Activated CD4-positive, alpha-beta T cell treated with anti-CD3 and anti-CD28 coated beads, Interleukin-2, amount 10 ng/mL, durations not matched to agents 24 days and 14 days (primary cell): ENCODE measurements around the gene ANO9. TPM values are rescaled to one million over a fixed set of nuclear protein-coding genes. Genes with fewer than 3 reads are reported as not detected.

ENCODE experiments used
- DNase-seq: peaks from one replicate; pipeline ENCODE4 v3.0.0; 2022
- H3K27ac Mint-ChIP-seq: one replicate; pipeline ENCODE4 v1.8.0; 2022; ENCODE audit warnings: mild to moderate bottlenecking, mixed read lengths
- H3K27me3 Mint-ChIP-seq: one replicate; pipeline ENCODE4 v1.8.0; 2022; ENCODE audit warnings: mixed read lengths
- H3K36me3 Mint-ChIP-seq: one replicate; pipeline ENCODE4 v1.8.0; 2022; ENCODE audit warnings: low read depth, mild to moderate bottlenecking, mixed read lengths
- H3K4me1 Mint-ChIP-seq: one replicate; pipeline ENCODE4 v1.8.0; 2021; ENCODE audit warnings: mixed read lengths
- H3K4me3 Mint-ChIP-seq: one replicate; pipeline ENCODE4 v1.8.0; 2022; ENCODE audit warnings: mild to moderate bottlenecking, moderate library complexity, mixed read lengths
- H3K9me3 Mint-ChIP-seq: one replicate; pipeline ENCODE4 v1.8.0; 2021; ENCODE audit warnings: mixed read lengths
- intact Hi-C: fragments of 100-400 bp; cut with micrococcal nuclease; formaldehyde crosslinking; loops from one replicate; pipeline ENCODE4 v1.15.1; 2023
- total RNA-seq: library from RNA; stranded (reverse); gene quantifications from 2 replicates; pipeline ENCODE4 v1.2.3, GENCODE V29; 2022

The ANO9 gene
- total RNA-seq, 1 donor from 2014 or later = 36.9 TPM

DNA sequence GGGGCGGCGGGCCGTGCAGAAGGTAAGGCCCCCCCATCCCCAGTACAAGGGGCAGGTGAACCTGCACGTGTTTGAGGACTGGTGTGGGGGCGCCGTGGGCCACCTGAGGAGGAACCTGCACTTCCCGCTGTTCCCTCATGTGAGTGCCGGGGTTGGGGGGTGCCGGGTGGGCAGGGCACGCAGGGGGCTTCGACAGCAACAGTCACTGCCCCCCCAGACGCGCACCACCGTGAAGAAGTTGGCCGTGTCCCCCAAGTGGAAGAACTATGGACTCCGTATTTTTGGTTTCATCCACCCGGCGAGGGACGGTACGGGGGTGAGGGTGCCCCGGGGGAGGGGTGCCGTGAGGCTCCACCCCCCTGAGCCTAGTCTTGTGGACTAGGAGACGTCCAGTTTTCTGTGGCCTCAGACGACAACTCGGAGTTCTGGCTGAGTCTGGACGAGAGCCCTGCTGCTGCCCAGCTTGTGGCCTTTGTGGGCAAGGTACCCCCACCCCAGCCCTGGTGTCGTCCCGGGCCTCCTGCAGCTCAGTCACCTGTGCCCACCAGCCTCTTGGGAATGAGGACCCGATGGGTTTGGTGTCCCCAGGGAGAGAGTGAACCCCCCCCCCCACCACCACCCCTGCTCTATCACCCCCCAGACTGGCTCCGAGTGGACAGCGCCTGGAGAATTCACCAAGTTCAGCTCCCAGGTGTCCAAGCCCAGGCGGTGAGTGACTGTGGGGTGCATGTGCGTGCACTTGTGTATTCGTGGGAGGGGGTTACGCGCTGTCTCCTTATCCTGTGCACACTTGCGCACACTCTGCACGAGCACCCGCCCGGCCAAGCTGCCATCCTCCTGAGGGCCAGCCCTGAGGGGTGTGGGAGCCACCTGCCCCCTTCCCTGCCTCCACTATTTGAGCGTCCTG lies 68.7 kb downstream of the ANO9 start:
- DNase-seq = no peak
- intact Hi-C loops = no loop called here
- H3K4me3 Mint-ChIP-seq = no peak overlapping the region
- H3K36me3 Mint-ChIP-seq = peaks cover 3% of the 10 kb centered on the region
- peaks cover 19% of the 10 kb centered on the region for H3K27me3 Mint-ChIP-seq
- H3K4me1 Mint-ChIP-seq = peaks cover 6% of the 10 kb centered on the region
- H3K27ac Mint-ChIP-seq = no peak overlapping the region
- peaks cover 7% of the 10 kb centered on the region for H3K9me3 Mint-ChIP-seq

DNA sequence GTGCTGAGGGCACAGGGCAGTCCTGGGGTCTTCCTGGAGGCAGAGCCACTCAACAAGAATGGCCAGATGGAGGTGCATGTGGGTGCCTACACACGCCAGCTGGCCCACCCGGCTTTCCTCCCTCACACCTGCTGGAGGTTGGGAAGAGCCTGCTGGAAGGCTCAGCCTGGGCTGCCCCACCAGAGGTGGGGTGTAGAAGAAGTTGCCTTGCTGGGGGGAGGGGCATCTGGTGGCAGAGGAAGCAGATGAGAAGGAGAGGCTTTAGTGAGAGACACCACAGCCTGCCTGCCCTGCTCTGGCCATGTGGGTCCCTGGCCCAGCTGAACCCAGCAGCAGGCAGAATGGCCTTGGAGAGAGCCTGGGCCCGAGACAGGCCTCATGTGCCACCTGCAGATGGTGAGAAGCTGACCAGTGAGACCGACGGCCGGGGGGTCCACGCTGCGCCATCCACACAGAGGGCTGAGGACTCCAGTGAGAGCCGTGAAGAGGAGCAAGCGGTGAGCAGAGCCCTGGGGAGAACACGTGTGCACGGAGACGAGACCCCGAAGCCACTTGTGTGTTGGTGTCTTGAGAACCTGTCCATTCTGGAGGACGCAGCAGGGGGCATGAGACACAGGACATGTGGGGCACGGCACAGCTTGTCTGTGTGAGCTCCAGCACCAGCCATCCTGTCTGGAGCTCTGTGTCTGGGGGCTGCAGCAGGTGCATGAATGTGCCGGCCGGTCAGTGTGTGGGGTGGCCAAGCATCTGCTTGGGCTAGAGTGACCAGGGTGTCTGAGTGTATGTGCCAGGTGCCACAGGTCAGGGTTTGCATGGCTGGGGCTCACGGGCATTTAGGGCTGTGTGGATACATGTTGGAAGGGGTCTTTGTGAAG lies 69.9 kb downstream of the ANO9 start:
- no peak for DNase-seq
- H3K4me3 Mint-ChIP-seq = no peak overlapping the region
- H3K9me3 Mint-ChIP-seq = peaks cover 7% of the 10 kb centered on the region
- H3K4me1 Mint-ChIP-seq = peaks cover 9% of the 10 kb centered on the region
- peaks cover 3% of the 10 kb centered on the region for H3K36me3 Mint-ChIP-seq
- H3K27ac Mint-ChIP-seq = peak overlapping the region; percentile 20
- intact Hi-C loops = no loop called here
- H3K27me3 Mint-ChIP-seq = peaks cover 30% of the 10 kb centered on the region

DNA sequence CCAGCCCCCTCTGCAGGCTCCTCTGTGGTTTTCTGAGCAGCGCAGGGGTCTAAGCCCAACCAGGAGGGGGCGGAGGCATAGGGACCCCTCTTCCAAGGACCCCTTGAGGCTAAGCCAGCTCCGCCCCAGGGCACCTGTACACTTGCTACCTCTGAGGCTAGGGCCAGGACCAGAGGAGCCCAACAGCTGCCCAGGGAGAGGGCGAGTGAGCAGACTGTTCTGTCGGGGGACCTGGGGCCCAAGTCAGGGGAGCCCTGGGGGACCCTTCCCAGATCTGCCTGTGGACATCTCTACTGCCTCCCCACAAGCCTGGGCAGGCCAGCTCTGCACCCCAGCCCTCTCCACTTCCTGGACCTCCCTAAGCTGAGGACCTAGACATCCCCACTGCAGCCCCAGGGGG lies 70.8 kb downstream of the ANO9 start:
- peaks cover 38% of the 10 kb centered on the region for H3K27me3 Mint-ChIP-seq
- intact Hi-C loops = no loop called here
- peaks cover 7% of the 10 kb centered on the region for H3K9me3 Mint-ChIP-seq
- no peak for DNase-seq
- H3K36me3 Mint-ChIP-seq = peaks cover 3% of the 10 kb centered on the region
- no peak overlapping the region for H3K27ac Mint-ChIP-seq
- H3K4me3 Mint-ChIP-seq = no peak overlapping the region
- peaks cover 9% of the 10 kb centered on the region for H3K4me1 Mint-ChIP-seq

DNA sequence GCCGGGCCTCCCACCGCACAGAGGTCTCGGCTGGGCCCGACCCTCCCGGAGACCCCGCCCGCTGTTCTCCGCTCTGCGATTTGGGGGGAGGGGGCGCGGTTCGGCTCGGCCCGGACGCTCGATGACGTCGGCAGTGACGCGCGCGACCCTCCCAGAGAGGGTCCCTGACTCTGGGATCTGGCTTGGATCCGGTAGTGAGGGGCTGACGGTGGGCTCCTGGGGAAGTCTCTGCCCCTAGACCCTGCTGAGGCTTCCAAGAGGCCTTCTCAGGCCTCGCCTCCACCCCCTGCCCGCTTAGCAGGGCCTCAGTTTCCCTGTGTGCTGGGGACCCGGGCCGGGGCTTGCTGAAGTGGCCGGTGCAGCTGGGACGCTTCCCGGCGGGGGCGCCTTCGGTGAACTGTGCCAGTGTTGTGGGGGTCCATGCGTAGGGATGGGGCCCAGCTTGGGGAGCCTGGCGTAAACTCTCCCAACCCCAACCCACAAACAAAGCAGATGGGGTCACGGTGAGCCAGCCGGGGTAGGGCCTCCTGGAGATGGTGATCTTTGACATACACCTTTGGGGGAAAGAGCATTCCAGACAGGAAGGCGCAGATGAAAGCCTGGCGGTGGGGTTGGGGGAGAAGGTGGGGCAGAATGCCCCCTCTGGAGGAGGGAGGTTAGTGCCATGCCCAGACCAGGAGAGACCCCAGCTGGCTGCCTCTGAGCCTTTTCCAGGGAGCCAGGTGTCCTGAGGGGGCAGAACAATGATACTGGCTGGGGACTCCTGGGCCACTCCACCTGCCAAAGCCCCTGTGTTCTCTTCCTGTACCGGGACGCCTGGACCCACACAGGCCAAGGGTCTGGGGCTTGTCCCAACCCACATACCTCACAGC lies 71.5 kb downstream of the ANO9 start:
- intact Hi-C loops = no loop called here
- peaks cover 3% of the 10 kb centered on the region for H3K36me3 Mint-ChIP-seq
- DNase-seq = no peak
- peaks cover 9% of the 10 kb centered on the region for H3K4me1 Mint-ChIP-seq
- H3K27ac Mint-ChIP-seq = no peak overlapping the region
- H3K27me3 Mint-ChIP-seq = peaks cover 38% of the 10 kb centered on the region
- H3K9me3 Mint-ChIP-seq = peaks cover 7% of the 10 kb centered on the region
- H3K4me3 Mint-ChIP-seq = peak overlapping the region; percentile 59

DNA sequence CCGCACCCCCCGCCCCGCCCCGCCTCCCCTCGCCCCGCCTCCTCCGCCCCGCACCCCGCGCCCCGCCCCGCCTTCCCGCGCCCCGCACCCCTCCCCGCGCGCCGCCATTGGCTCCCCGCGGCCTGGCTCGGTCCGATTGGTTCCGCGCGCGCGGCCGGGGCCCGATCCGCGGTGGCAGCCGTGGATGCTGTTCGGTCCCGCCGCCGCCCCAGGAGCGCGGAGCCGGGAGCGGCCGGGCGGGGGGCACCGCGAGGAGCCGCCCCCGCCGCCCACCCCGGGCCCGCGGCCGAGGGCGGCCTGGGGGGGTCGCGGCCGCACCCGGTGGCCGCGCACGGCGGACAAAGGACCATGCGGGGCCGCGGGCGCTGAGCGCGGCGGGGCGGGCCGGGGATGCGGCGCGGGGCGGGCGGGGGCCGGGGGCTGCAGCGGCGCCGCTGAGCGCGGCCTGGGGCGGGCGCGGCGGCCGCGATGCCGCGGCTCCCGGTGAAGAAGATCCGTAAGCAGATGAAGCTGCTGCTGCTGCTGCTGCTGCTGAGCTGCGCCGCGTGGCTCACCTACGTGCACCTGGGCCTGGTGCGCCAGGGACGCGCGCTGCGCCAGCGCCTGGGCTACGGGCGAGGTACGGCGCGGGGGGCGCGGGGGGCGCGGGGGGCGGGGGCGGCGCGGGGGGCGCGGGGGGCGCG lies 72.3 kb downstream of the ANO9 start, which contains the start of gene B4GALNT4:
B4GALNT4 (plus strand) TSS at position 164 of the 683 bp plus-strand sequence; CDS start at position 469, 305 bp downstream.
- Mint-ChIP-seq H3K9me3 (peaks cover 7% of the 10 kb centered on the region), H3K4me1 (peaks cover 9% of the 10 kb centered on the region), H3K27me3 (peaks cover 41% of the 10 kb centered on the region), H3K27ac (peak within 1 kb of the TSS; percentile 75), H3K36me3 (peaks cover 3% of the 10 kb centered on the region), H3K4me3 (peak within 1 kb of the TSS; percentile 83)
- intact Hi-C loops = no loop called here
- peak; percentile 81 for DNase-seq

DNA sequence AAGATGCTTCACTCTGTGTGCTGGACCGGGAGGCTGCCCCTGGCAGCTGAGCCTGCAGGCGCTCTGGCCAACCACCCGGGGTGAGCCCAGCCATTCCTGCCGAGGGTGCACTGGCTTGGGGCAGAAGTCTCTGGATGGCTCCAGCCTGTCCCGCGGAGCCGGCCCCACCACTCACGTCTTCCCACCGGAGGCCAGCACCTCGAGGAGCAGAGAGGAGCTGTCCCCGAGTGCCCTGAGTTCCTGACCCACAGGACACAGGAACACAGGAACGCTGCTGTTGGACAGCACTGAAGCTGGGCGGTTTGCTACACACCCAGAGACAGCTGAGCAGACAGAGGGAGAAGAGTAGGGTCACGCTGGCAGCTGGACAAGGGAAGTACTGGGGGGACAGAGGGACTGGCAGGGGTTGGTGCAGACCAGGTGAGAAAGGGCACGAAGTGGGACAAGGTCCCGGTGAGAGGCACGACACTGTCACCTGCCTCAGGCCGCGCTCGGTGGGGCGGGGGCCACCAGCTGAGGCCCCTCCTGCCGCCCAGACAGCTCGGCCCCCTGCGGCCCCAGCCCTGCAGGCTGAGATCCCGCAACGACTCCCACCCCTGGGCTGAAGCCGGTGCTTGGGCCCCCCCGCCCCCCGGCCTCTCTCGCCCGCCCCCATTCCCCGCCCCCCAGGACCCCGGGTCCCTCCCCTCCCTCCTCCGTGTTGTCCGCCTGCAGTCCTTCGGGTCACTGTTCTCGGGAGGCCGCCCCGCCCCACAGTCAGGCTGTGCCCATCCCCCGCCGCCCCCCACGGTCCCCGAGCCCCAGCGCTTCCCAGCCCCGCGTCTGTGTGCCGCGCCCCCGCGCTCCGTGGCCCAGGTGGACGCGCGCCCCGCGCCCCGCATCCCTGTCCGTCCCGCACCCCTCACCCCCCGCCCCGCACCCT lies 73.1 kb downstream of the ANO9 start:
- Mint-ChIP-seq H3K9me3 (no peaks in the 10 kb centered on the region), H3K4me1 (peaks cover 7% of the 10 kb centered on the region), H3K4me3 (peak overlapping the region; percentile 83), H3K36me3 (peaks cover 3% of the 10 kb centered on the region), H3K27me3 (peaks cover 42% of the 10 kb centered on the region), H3K27ac (peak overlapping the region; percentile 75)
- no peak for DNase-seq
- intact Hi-C loops = no loop called here

DNA sequence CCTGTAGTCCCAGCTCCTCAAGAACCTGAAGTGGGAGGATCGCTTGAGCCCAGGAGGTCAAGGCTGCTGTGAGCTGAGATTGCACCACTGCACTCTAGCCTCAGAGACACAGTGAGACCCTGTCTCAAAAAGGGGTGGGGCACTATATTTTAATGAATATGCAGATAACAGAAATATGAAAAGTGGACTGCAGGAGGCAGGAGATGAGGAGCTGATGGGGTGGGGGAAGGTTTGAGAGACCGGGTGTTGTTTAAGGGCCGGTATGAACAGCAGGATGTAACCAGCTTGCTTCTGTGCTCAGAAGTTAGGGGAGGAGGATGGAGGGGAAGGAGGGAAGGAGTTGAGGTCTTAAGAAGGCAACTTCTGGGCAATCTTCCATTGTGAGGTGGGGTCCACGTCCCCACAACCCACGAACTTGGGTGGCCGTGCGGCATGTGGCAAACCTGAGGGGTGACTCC lies 73.8 kb downstream of the ANO9 start:
- peaks cover 3% of the 10 kb centered on the region for H3K36me3 Mint-ChIP-seq
- DNase-seq = no peak
- H3K4me1 Mint-ChIP-seq = peaks cover 7% of the 10 kb centered on the region
- H3K4me3 Mint-ChIP-seq = peak overlapping the region; percentile 83
- no peak overlapping the region for H3K27ac Mint-ChIP-seq
- intact Hi-C loops = no loop called here
- no peaks in the 10 kb centered on the region for H3K9me3 Mint-ChIP-seq
- peaks cover 42% of the 10 kb centered on the region for H3K27me3 Mint-ChIP-seq

Other genes starting within 250 kb of the ANO9 start
- gene SCGB1C1, start 248.9 kb downstream of the ANO9 start, total RNA-seq = not detected in 2 replicates
- gene BET1L, start 234.6 kb downstream of the ANO9 start, total RNA-seq = 43.6 and 46.9 TPM in 2 replicates
- gene RIC8A, start 234.3 kb downstream of the ANO9 start, total RNA-seq = 118 and 128 TPM in 2 replicates
- 16.5 and 17.6 TPM in 2 replicates for gene SIRT3, start 205.7 kb downstream of the ANO9 start, total RNA-seq
- 272 and 275 TPM in 2 replicates for gene PSMD13, start 205.0 kb downstream of the ANO9 start, total RNA-seq
- gene NLRP6, start 163.6 kb downstream of the ANO9 start, total RNA-seq = 3.2 and 3.5 TPM in 2 replicates
- 136 and 142 TPM in 2 replicates for gene PGGHG, start 152.9 kb downstream of the ANO9 start, total RNA-seq
- gene IFITM5, start 142.5 kb downstream of the ANO9 start, total RNA-seq = not detected in 2 replicates
- 659 and 674 TPM in 2 replicates for gene IFITM2, start 134.2 kb downstream of the ANO9 start, total RNA-seq
- 241 and 256 TPM in 2 replicates for gene IFITM1, start 128.0 kb downstream of the ANO9 start, total RNA-seq
- 5.0 and 6.0 TPM in 2 replicates for gene IFITM3, start 121.2 kb downstream of the ANO9 start, total RNA-seq
- 3.9 and 4.1 TPM in 2 replicates for gene B4GALNT4, start 72.5 kb downstream of the ANO9 start, total RNA-seq
- gene PKP3, start 47.8 kb downstream of the ANO9 start, total RNA-seq = not detected in 2 replicates
- 40.7 and 42.7 TPM in 2 replicates for gene SIGIRR, start 27.0 kb downstream of the ANO9 start, total RNA-seq
- gene PTDSS2, start 8.3 kb upstream of the ANO9 start, total RNA-seq = 31.0 and 31.8 TPM in 2 replicates
- 130 and 134 TPM in 2 replicates for gene RNH1, start 65.2 kb upstream of the ANO9 start, total RNA-seq
- gene HRAS, start 93.6 kb upstream of the ANO9 start, total RNA-seq = 70.8 and 94.4 TPM in 2 replicates
- 2.1 and 2.3 TPM in 2 replicates for gene LRRC56, start 95.5 kb upstream of the ANO9 start, total RNA-seq
- gene LMNTD2, start 118.7 kb upstream of the ANO9 start, total RNA-seq = 0.47 and 1.1 TPM in 2 replicates
- gene RASSF7, start 119.0 kb upstream of the ANO9 start, total RNA-seq = 21.8 and 23.1 TPM in 2 replicates
- 54.8 and 57.4 TPM in 2 replicates for gene PHRF1, start 134.5 kb upstream of the ANO9 start, total RNA-seq
- 42.8 and 45.3 TPM in 2 replicates for gene IRF7, start 173.9 kb upstream of the ANO9 start, total RNA-seq
- not detected in 2 replicates for gene CDHR5, start 182.9 kb upstream of the ANO9 start, total RNA-seq
- not detected in 2 replicates for gene SCT, start 185.2 kb upstream of the ANO9 start, total RNA-seq
- gene DRD4, start 195.3 kb upstream of the ANO9 start, total RNA-seq = 0.14 and 0.28 TPM in 2 replicates